Trophoblast cell (in vitro differentiated cells and primary cell): Measurements from ENCODE around the gene KCTD5.

Source experiments
- DNase-seq, 2 donors: peaks; one replicate each; pipeline ENCODE4 v3.0.0-alpha.2; 2016
- H2AFZ ChIP-seq: 2 replicates; pipeline ENCODE4 v1.6.1; 2013; ENCODE audit warnings: low read length, moderate library complexity, mild to moderate bottlenecking; ENCODE audit not compliant: insufficient read depth, poor library complexity
- H2AK5ac ChIP-seq: 2 replicates; pipeline ENCODE4 v1.6.1; 2013; ENCODE audit warnings: mild to moderate bottlenecking, low read length
- H2BK120ac ChIP-seq: 2 replicates; pipeline ENCODE4 v1.6.1; 2013; ENCODE audit warnings: low read length, mild to moderate bottlenecking, moderate library complexity; ENCODE audit not compliant: insufficient read depth, poor library complexity
- H2BK12ac ChIP-seq: 2 replicates; pipeline ENCODE4 v1.6.1; 2013; ENCODE audit warnings: mild to moderate bottlenecking, low read length, moderate library complexity
- H2BK5ac ChIP-seq: 2 replicates; pipeline ENCODE4 v1.6.1; 2013; ENCODE audit warnings: low read length, low read depth, moderate library complexity, mild to moderate bottlenecking; ENCODE audit not compliant: poor library complexity
- H3K14ac ChIP-seq: 2 replicates; pipeline ENCODE4 v1.6.1; 2013; ENCODE audit warnings: mild to moderate bottlenecking, low read length
- H3K18ac ChIP-seq: 2 replicates; pipeline ENCODE4 v1.6.1; 2013; ENCODE audit warnings: mild to moderate bottlenecking, low read length
- H3K23ac ChIP-seq: 2 replicates; pipeline ENCODE4 v1.6.1; 2013; ENCODE audit warnings: low read length
- H3K27ac ChIP-seq: 2 replicates; pipeline ENCODE4 v1.5.1; 2013; ENCODE audit warnings: low read depth, mild to moderate bottlenecking, inconsistent platforms, low read length, moderate library complexity
- H3K27me3 ChIP-seq: 2 replicates; pipeline ENCODE4 v1.6.1; 2013; ENCODE audit warnings: inconsistent platforms, mild to moderate bottlenecking, low read length, moderate library complexity; ENCODE audit not compliant: insufficient read depth
- H3K36me3 ChIP-seq, 2 experiments: 1 replicate in 1 of 2; 2 replicates in 1 of 2; pipeline ENCODE4 v1.6.1; 2013; ENCODE audit warnings: low read length in 2 of 2, mild to moderate bottlenecking in 2 of 2, moderate library complexity in 1 of 2; ENCODE audit not compliant: insufficient read depth in 2 of 2, control insufficient read depth in 1 of 2
- H3K4ac ChIP-seq: 2 replicates; pipeline ENCODE4 v1.6.1; 2013; ENCODE audit warnings: low read depth, mild to moderate bottlenecking, low read length, moderate library complexity
- H3K4me1 ChIP-seq, 2 experiments: 1 replicate in 1 of 2; 2 replicates in 1 of 2; pipeline ENCODE4 v1.6.1; 2013; ENCODE audit warnings: low read length in 2 of 2, mild to moderate bottlenecking in 2 of 2, moderate library complexity in 1 of 2; ENCODE audit not compliant: insufficient read depth in 2 of 2, control insufficient read depth in 1 of 2
- H3K4me2 ChIP-seq: 2 replicates; pipeline ENCODE4 v1.6.1; 2013; ENCODE audit warnings: inconsistent platforms, mild to moderate bottlenecking, low read length, moderate library complexity
- H3K4me3 ChIP-seq: 2 replicates; pipeline ENCODE4 v1.5.1; 2013; ENCODE audit warnings: mild to moderate bottlenecking, low read depth, low read length, inconsistent platforms
- H3K79me1 ChIP-seq: one replicate; pipeline ENCODE4 v1.6.1; 2013; ENCODE audit warnings: low read length
- H3K79me2 ChIP-seq: 2 replicates; pipeline ENCODE4 v1.6.1; 2013; ENCODE audit warnings: low read length, mild to moderate bottlenecking; ENCODE audit not compliant: control insufficient read depth, insufficient read depth, poor library complexity
- H3K9ac ChIP-seq: 2 replicates; pipeline ENCODE4 v1.6.1; 2013; ENCODE audit warnings: mild to moderate bottlenecking, low read length
- H3K9me3 ChIP-seq: 2 replicates; pipeline ENCODE4 v1.6.1; 2013; ENCODE audit warnings: low read depth, mild to moderate bottlenecking, control low read depth, inconsistent platforms, low read length; ENCODE audit not compliant: insufficient read depth
- H4K12ac ChIP-seq: 2 replicates; pipeline ENCODE4 v1.6.1; 2013; ENCODE audit warnings: low read depth, mild to moderate bottlenecking, low read length, moderate library complexity
- H4K8ac ChIP-seq: 2 replicates; pipeline ENCODE4 v1.6.1; 2013; ENCODE audit warnings: low read depth, mild to moderate bottlenecking, low read length, moderate library complexity
- H4K91ac ChIP-seq: one replicate; pipeline ENCODE4 v1.6.1; 2013; ENCODE audit warnings: low read depth, mild to moderate bottlenecking, low read length, moderate library complexity
- WGBS: extraction: QIAGEN DNeasy Blood & Tissue Kit; methylation state at CpG from one replicate; pipeline ENCODE4 v1.1.7; 2013; ENCODE audit warnings: missing lambda C conversion rate; ENCODE audit not compliant: insufficient read length, insufficient coverage; ENCODE audit errors: extremely low coverage; 5-methylcytosine and 5-hydroxymethylcytosine counted together

KCTD5 gene

DNA sequence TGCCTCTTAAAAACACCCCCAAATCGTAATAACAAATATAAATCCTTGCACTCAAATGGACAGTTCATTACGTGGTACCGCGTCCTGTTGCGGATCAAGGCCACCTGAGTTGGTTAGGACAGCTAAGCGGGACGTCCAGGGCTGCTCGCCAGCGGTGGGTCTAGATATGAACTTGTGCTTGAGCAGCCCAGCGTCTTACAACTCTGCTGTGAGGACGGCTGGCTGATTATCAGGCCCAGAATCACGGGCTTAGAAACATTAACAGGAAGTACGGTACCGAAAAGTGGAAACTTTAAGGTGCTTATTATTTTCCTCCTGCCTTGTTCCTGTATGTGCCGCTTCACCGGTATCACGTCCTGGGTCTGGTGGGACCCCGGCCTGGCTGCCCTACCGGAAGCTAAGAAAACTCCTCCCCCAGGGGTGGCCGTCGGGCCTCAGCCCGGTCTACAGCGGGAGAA, 69.3 kb downstream of the KCTD5 start:
- peak overlapping the region; percentile 61 for H3K4me2 ChIP-seq
- peaks cover 10 to 14% of the 10 kb centered on the region in 2 experiments for H3K4me1 ChIP-seq
- H3K9me3 ChIP-seq: no peaks in the 10 kb centered on the region
- peak overlapping the region; percentile 91 for H3K4me3 ChIP-seq
- H3K14ac ChIP-seq: peak overlapping the region; percentile 94
- WGBS: no CpG with 5 or more reads among the region's 23 CpGs
- H2BK12ac ChIP-seq: no peak overlapping the region
- peak overlapping the region; percentile 89 for H3K9ac ChIP-seq
- H2AK5ac ChIP-seq: peak overlapping the region; percentile 70
- no peaks in the 10 kb centered on the region for H3K27me3 ChIP-seq
- peak overlapping the region; percentile 78 for H2AFZ ChIP-seq
- peaks cover 44% of the 10 kb centered on the region for H3K79me2 ChIP-seq
- peak in 1 of 2 donors; percentile 43 for DNase-seq
- H3K36me3 ChIP-seq: peaks cover 5 to 6% of the 10 kb centered on the region in 2 experiments
- peaks cover 20% of the 10 kb centered on the region for H3K79me1 ChIP-seq
- H3K4ac ChIP-seq: peak overlapping the region; percentile 89
- peak overlapping the region; percentile 80 for H3K18ac ChIP-seq
- peak overlapping the region; percentile 81 for H2BK120ac ChIP-seq
- peak overlapping the region; percentile 97 for H4K91ac ChIP-seq
- H3K23ac ChIP-seq: no peak overlapping the region
- peak overlapping the region; percentile 97 for H4K12ac ChIP-seq
- H3K27ac ChIP-seq: peak overlapping the region; percentile 99
- H4K8ac ChIP-seq: peak overlapping the region; percentile 98
- peak overlapping the region; percentile 90 for H2BK5ac ChIP-seq

- Histone ChIP-seq H2BK5ac (peak within 1 kb of the TSS; percentile 99), H4K12ac (peak within 1 kb of the TSS; percentile 97)
- WGBS: no CpG with 5 or more reads among the region's 99 CpGs
Observed at GRCh38 chr16:2752035-2752849, 69.9 kb downstream of the KCTD5 start, which contains the start of gene SRRM2. Gene SRRM2, plus strand, starts transcription at chr16:2752638. Its CDS starts 3,727 bp downstream, at chr16:2756365.

DNA sequence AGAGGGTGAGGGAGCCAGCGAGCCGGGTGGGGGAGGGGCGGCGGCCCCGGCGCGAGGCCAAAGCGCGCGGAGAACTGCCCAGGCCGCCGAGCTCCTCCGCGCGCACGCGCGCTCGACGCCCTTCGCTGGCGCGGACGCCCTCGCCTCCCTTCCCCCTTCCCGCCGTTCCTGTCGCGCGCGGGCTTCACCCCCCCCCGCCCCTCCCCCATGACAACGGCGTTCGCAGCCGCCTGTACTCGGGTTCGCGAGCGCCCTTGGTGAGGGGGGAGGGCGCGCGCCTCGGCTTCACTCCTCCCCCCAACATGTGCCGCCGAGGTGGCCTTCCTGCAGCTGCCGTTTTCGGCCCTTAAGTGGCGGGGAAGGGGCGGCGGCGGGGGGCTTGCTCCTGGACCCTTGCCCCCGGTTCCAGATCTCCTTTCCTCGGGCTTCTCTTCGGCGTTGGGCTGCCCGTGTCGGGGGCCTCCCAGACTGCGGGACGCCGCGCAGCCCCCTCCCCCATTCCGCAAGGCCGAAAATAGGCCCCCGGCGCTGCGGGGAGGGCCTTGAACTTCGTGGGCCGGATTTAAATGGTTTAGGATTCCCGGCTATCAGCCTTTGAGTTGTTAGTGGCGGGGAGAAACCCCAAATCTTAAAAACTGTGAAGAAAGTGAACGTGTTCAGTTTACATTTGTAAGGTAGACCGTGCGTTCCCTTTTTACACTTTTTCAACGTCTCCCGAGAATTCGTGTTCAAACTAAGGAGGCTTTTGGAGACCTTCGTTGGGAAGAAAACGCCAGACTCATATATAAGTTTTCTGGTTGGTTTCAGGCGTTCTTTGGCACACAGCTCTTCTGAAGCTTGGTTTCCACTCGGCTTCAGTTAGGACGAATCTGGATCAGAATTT, 70.8 kb downstream of the KCTD5 start:
- peak overlapping the region; percentile 99 for H3K27ac ChIP-seq
- peak overlapping the region; percentile 99 for H2BK5ac ChIP-seq
- peaks cover 20% of the 10 kb centered on the region for H3K79me1 ChIP-seq
- peak overlapping the region; percentile 11 for H2BK12ac ChIP-seq
- H2BK120ac ChIP-seq: peak overlapping the region; percentile 89
- peak overlapping the region; percentile 98 for H3K14ac ChIP-seq
- H4K91ac ChIP-seq: peak overlapping the region; percentile 98
- H3K36me3 ChIP-seq: peaks cover 14 to 17% of the 10 kb centered on the region in 2 experiments
- H4K12ac ChIP-seq: peak overlapping the region; percentile 97
- H4K8ac ChIP-seq: peak overlapping the region; percentile 98
- no peak overlapping the region for H3K23ac ChIP-seq
- WGBS: no CpG with 5 or more reads among the region's 82 CpGs
- peak overlapping the region; percentile 90 for H2AFZ ChIP-seq
- peak overlapping the region; percentile 91 for H3K4me2 ChIP-seq
- peak overlapping the region; percentile 82 for H3K9ac ChIP-seq
- H3K18ac ChIP-seq: peak overlapping the region; percentile 100
- peaks cover 46% of the 10 kb centered on the region for H3K79me2 ChIP-seq
- peak overlapping the region; percentile 100 for H3K4ac ChIP-seq
- H3K4me1 ChIP-seq: peaks cover 10 to 14% of the 10 kb centered on the region in 2 experiments
- no peaks in the 10 kb centered on the region for H3K9me3 ChIP-seq
- DNase-seq: peak; percentile 65 to 75
- peak overlapping the region; percentile 96 for H2AK5ac ChIP-seq
- peak overlapping the region; percentile 91 for H3K4me3 ChIP-seq
- no peaks in the 10 kb centered on the region for H3K27me3 ChIP-seq

More at GRCh38 chr16:2752035-2752849, 69.9 kb downstream of the KCTD5 start, which contains the start of gene SRRM2:
- Histone ChIP-seq H3K9me3 (no peaks in the 10 kb centered on the region), H2AK5ac (peak within 1 kb of the TSS; percentile 96), H3K79me2 (peaks cover 46% of the 10 kb centered on the region), H3K27ac (peak within 1 kb of the TSS; percentile 99), H3K4me3 (peak within 1 kb of the TSS; percentile 91), H3K14ac (peak within 1 kb of the TSS; percentile 99), H3K18ac (peak within 1 kb of the TSS; percentile 100), H3K9ac (peak within 1 kb of the TSS; percentile 97), H2BK120ac (peak within 1 kb of the TSS; percentile 89), H3K4me1 (peaks cover 10 to 14% of the 10 kb centered on the region in 2 experiments), H4K8ac (peak within 1 kb of the TSS; percentile 98), H3K4me2 (peak within 1 kb of the TSS; percentile 91), H3K36me3 (peaks cover 6 to 8% of the 10 kb centered on the region in 2 experiments), H3K23ac (no peak within 1 kb of the TSS), H3K4ac (peak within 1 kb of the TSS; percentile 100), H4K91ac (peak within 1 kb of the TSS; percentile 98), H3K27me3 (no peaks in the 10 kb centered on the region), H2AFZ (peak within 1 kb of the TSS; percentile 99), H2BK12ac (peak within 1 kb of the TSS; percentile 55), H3K79me1 (peaks cover 20% of the 10 kb centered on the region)
- DNase-seq: peak; percentile 91 to 97

- no peak overlapping the region for H4K91ac ChIP-seq
- H2AFZ ChIP-seq: no peak overlapping the region
- peaks cover 15 to 22% of the 10 kb centered on the region in 2 experiments for H3K36me3 ChIP-seq
- DNase-seq: no peak
- peak overlapping the region; percentile 99 for H3K27ac ChIP-seq
- H3K18ac ChIP-seq: no peak overlapping the region
- no peak overlapping the region for H2BK120ac ChIP-seq
- no peaks in the 10 kb centered on the region for H3K27me3 ChIP-seq
- H3K4me2 ChIP-seq: peak overlapping the region; percentile 91
- no peak overlapping the region for H2AK5ac ChIP-seq
- H3K79me2 ChIP-seq: peaks cover 46% of the 10 kb centered on the region
- no peak overlapping the region for H2BK12ac ChIP-seq
- peak overlapping the region; percentile 39 for H3K14ac ChIP-seq
- H3K9ac ChIP-seq: peak overlapping the region; percentile 82
- H3K79me1 ChIP-seq: peaks cover 20% of the 10 kb centered on the region
- H3K4me1 ChIP-seq: peaks cover 10 to 14% of the 10 kb centered on the region in 2 experiments
- H2BK5ac ChIP-seq: no peak overlapping the region
- H3K23ac ChIP-seq: no peak overlapping the region
- H4K8ac ChIP-seq: no peak overlapping the region
- H3K9me3 ChIP-seq: no peaks in the 10 kb centered on the region
- H3K4ac ChIP-seq: peak overlapping the region; percentile 100
- H4K12ac ChIP-seq: no peak overlapping the region
- H3K4me3 ChIP-seq: peak overlapping the region; percentile 91
- WGBS: no CpG with 5 or more reads among the region's 7 CpGs
Observed at GRCh38 chr16:2753733-2754020, 71.4 kb downstream of the KCTD5 start.
